GM21381 (cell line): Measurements from ENCODE around the gene CCDC107.

ENCODE experiments used
- ATAC-seq: cut with Tn5 transposase; IDR thresholded peaks from one replicate; pipeline ENCODE4 v1.9.1; 2021; ENCODE audit warnings: mild to moderate bottlenecking, moderate library complexity; ENCODE audit not compliant: unreplicated experiment

CCDC107 gene

GRCh38 chr9:35659340-35659739 lies 1.2 kb downstream of the CCDC107 start:
- ATAC-seq = no peak

GRCh38 chr9:35660966-35661415 lies 2.9 kb downstream of the CCDC107 start:
- ATAC-seq = no peak

DNA sequence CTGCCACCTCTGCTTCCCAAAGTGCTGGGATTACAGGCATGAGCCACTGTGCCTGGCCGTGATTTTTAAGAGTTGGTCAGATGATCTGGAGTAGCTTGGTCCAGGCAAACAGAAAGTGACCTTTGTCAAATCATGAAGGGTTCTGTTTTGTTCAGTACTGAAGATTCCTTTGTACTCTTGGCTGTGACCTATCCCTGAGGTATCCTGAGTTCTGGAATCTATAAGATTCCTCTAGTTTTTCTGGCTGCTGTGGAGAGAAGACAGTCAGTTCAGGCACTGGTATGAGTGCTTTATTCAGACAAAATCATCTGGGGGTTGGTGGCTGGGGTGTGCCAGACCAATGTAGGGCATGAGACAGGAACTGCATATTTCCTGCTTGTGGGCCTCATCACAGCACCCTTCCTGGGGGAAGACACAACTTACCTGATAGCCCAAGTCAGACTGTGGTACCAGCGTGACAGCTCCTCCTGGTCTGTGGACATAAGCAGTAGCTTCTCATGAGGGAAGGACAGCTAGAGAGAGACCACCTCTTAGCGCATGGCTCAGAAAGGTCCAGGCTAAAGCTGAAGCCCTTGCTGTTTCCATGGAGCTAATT lies 3.8 kb downstream of the CCDC107 start:
- ATAC-seq = no peak

DNA sequence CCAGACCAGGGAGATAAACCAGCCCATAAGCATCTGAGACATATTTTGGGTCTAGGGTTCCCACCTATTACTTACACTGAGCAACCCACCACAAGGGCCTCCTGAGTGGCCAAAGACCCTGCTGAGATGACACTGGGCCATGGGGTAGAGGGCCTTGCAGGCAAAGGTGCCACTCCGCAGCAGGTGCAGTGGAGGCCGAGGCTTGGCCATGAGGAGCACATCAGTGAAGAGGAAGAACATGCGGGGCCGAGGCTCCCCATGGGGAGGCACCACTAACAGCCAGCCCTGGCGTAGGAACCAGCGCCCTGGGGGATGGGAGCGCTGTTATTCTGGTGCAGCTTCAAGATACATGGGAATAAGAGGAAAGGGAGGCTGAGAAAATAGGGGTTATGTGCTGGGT lies 4.3 kb downstream of the CCDC107 start:
- ATAC-seq = no peak

DNA sequence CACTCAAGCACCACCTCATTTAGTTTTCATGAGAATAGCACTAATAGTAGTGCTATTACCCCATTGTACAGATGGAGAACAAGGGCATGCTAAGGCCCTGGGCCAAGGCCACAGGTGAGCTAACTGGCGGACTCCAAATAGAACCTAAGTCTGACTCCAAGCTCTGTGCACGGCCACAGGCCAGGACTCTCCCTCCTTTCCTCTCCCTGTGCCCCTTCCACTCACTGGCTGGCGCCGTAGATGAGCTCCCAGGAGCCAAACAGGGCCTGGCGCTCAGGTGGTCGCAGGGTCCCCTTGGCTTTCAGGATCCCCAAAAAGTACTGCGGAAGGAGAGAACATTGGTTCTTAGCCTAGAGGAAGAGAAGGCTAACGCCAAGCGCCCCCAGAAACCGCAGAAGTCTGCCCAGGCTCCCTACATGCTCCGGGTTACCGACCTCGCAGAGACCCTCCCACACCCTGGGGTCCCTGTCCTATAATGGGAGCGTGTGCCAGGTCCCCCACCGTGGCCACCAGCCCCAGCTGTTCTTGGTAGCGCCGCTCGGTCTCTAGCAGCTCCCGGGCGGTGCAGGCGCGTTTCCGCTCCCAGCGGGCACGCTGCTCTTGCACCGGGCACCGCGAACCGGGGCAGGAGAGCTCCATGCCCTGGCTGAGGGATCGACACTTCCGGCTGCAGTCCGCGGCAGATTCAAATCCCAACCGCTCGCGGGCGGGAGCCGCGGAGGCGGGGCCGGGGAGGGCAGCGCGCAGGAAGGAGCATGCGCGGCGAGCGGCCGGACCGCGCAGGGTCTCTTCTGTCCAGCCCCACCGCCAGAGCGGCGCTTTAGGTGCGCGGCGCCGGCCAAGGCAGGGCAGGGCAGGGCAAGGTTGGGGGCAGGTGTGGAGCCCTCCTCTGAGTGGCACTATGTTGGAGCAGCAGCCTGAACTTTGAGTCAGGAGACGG lies 6.7 kb downstream of the CCDC107 start, which contains the start of gene ARHGEF39:
TSS of gene ARHGEF39 (minus strand) at position 665 of the 940 bp plus-strand sequence. CDS start at position 639, 26 bp downstream.
- peak; percentile 65 for ATAC-seq

DNA sequence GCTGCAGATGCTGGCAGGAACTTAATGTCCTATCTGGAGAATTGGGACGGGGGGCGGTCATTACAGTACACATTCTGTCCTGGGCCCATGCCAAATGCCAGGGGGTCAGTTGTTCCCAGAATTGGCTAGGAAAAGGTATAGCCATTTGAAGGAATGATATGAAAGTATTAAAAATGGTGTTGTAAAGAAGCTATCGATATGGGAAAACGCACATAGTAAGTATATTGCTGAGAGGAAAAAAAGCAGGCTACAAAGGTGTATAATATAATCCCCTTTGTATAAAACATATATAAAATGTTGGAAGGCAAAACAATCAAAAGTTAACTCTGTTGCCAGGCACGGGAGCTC lies 7.4 kb downstream of the CCDC107 start:
- no peak for ATAC-seq

- no peak for ATAC-seq
Observed at GRCh38 chr9:35666045-35666444, 8.0 kb downstream of the CCDC107 start.

DNA sequence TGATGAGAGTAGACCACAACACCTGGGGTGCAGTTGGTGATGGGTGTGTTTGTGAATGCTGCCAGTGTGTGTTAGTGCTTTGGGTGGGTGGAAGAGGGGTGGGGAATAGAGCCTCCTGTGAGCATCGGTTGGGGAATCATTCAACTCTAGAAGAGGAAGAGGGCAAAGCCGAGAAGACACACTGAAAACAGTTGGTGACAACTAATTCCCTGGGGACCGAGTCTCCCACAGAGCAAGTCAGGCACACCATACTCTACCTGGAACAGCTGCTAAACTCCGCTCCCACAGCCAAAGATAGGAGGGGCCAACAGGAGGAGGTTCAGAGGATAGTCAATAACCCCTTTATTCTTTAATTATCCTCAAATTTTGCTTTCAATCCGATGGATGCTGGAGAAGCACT lies 8.5 kb downstream of the CCDC107 start:
- ATAC-seq = no peak

- ATAC-seq = no peak
Observed at GRCh38 chr9:35667939-35668338, 9.8 kb downstream of the CCDC107 start.

- no peak for ATAC-seq
Observed at GRCh38 chr9:35669331-35670145, 11.4 kb downstream of the CCDC107 start.

- no peak for ATAC-seq
Observed at GRCh38 chr9:35673132-35674024, 15.3 kb downstream of the CCDC107 start, which contains the start of gene CA9. Gene CA9, plus strand, starts transcription at chr9:35673928. Its CDS starts 32 bp downstream, at chr9:35673960.

- no peak for ATAC-seq
Observed at GRCh38 chr9:35674025-35674361, 15.9 kb downstream of the CCDC107 start.

DNA sequence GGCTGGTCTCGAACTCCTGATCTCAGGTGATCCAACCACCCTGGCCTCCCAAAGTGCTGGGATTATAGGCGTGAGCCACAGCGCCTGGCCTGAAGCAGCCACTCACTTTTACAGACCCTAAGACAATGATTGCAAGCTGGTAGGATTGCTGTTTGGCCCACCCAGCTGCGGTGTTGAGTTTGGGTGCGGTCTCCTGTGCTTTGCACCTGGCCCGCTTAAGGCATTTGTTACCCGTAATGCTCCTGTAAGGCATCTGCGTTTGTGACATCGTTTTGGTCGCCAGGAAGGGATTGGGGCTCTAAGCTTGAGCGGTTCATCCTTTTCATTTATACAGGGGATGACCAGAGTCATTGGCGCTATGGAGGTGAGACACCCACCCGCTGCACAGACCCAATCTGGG lies 17.1 kb downstream of the CCDC107 start:
- ATAC-seq = no peak

- no peak for ATAC-seq
Observed at GRCh38 chr9:35675732-35676392, 17.8 kb downstream of the CCDC107 start.

GRCh38 chr9:35679091-35679490 lies 21.0 kb downstream of the CCDC107 start:
- ATAC-seq = no peak

DNA sequence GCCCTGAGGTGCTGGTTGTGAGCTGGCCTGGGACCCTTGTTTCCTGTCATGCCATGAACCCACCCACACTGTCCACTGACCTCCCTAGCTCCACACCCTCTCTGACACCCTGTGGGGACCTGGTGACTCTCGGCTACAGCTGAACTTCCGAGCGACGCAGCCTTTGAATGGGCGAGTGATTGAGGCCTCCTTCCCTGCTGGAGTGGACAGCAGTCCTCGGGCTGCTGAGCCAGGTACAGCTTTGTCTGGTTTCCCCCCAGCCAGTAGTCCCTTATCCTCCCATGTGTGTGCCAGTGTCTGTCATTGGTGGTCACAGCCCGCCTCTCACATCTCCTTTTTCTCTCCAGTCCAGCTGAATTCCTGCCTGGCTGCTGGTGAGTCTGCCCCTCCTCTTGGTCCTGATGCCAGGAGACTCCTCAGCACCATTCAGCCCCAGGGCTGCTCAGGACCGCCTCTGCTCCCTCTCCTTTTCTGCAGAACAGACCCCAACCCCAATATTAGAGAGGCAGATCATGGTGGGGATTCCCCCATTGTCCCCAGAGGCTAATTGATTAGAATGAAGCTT lies 21.8 kb downstream of the CCDC107 start:
- no peak for ATAC-seq

- ATAC-seq = no peak
Observed at GRCh38 chr9:35680331-35681105, 22.4 kb downstream of the CCDC107 start.

DNA sequence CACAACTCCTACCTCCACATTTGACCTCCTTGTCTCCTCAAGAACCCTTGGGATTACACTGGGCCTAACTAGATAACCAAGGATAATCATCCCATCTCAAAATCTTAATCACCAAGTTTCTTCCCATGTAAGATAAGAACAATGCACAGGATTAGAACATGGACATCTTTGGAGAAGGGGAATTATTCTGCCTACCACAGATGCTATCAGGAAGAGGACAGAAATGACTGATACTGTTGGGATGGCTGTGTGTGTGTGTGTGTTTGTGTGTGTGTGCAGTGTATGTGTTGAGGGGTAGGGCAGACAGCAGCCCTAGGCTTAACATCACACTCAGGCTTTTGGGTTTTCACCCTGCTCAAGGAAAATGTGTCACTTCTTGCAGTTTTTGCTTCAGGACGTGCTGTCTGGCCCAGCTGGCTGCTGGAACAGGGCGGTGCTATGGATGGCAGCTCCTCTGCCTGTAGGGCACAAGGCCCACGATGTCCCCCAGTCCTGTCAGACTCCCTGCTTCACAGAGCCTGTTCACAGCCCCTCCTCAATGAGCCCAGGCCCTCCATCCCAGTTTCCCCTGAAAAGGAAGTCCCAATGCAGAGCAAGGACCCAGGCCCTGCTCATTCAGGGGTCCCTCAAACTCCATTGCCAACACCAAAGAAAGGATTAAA lies 23.4 kb downstream of the CCDC107 start:
- ATAC-seq = no peak
